Measurements from ENCODE around the gene RELA.
"Not testable (repeated sequence)": the region's sequence is repeated elsewhere in the genome, so short reads cannot be mapped to it uniquely, and the experiment has no call there.

The RELA gene

GRCh38 chr11:65696802-65697552 is 34.3 kb upstream of the RELA start:
- no peak for TF ChIP-seq CTCF (IDR thresholded peaks at IDR 0.05; ENCODE audit: low read depth, low read length, missing control alignments)
- in situ Hi-C loops (cut with HindIII; ENCODE audit: low sequenced_read_pairs): no loop called here
- no peak overlapping the region for H3K4me3 ChIP-seq (ENCODE audit: low read depth, low read length)
- no peak for DNase-seq (ENCODE audit: low read depth)

- in situ Hi-C loops (cut with HindIII; ENCODE audit: low sequenced_read_pairs): no loop called here
- no peak for TF ChIP-seq CTCF (IDR thresholded peaks at IDR 0.05; ENCODE audit: low read depth, low read length, missing control alignments)
- no peak for DNase-seq (ENCODE audit: low read depth)
- H3K4me3 ChIP-seq (ENCODE audit: low read depth, low read length): no peak overlapping the region
Measured at GRCh38 chr11:65695459-65696241, 32.9 kb upstream of the RELA start.

GRCh38 chr11:65692367-65692766 is 29.7 kb upstream of the RELA start:
- in situ Hi-C loops (cut with HindIII; ENCODE audit: low sequenced_read_pairs): no loop called here
- TF ChIP-seq CTCF (IDR thresholded peaks at IDR 0.05; ENCODE audit: low read depth, low read length, missing control alignments): no peak
- DNase-seq (ENCODE audit: low read depth): no peak
- no peak overlapping the region for H3K4me3 ChIP-seq (ENCODE audit: low read depth, low read length)

GRCh38 chr11:65691847-65692246 is 29.1 kb upstream of the RELA start:
- in situ Hi-C loops (cut with HindIII; ENCODE audit: low sequenced_read_pairs); DNase-seq (ENCODE audit: low read depth); H3K4me3 ChIP-seq (ENCODE audit: low read depth, low read length): not testable (repeated sequence)

- no peak for DNase-seq (ENCODE audit: low read depth)
- no peak for TF ChIP-seq CTCF (IDR thresholded peaks at IDR 0.05; ENCODE audit: low read depth, low read length, missing control alignments)
- no peak overlapping the region for H3K4me3 ChIP-seq (ENCODE audit: low read depth, low read length)
- in situ Hi-C loops (cut with HindIII; ENCODE audit: low sequenced_read_pairs): no loop called here
Measured at GRCh38 chr11:65685981-65686380, 23.3 kb upstream of the RELA start.

- DNase-seq (ENCODE audit: low read depth); H3K4me3 ChIP-seq (ENCODE audit: low read depth, low read length); in situ Hi-C loops (cut with HindIII; ENCODE audit: low sequenced_read_pairs): not testable (repeated sequence)
Measured at GRCh38 chr11:65683480-65683879, 20.8 kb upstream of the RELA start.

- in situ Hi-C loops (cut with HindIII; ENCODE audit: low sequenced_read_pairs): no loop called here
- no peak for DNase-seq (ENCODE audit: low read depth)
- TF ChIP-seq CTCF (IDR thresholded peaks at IDR 0.05; ENCODE audit: low read depth, low read length, missing control alignments): no peak
- H3K4me3 ChIP-seq (ENCODE audit: low read depth, low read length): no peak overlapping the region
Measured at GRCh38 chr11:65680192-65680743, 17.6 kb upstream of the RELA start.

All from astrocyte of the cerebellum (primary cell).